OCI-LY3 (cell line): ENCODE results near the gene TMEM121B.

Experiments
- EZH2phosphoT487 ChIP-seq: fragments of 200-600 bp; shearing (Covaris generic); IDR thresholded peaks from 2 replicates; pipeline ENCODE4 v1.6.1; 2018; ENCODE audit warnings: antibody characterized with exemption, mixed run types, low read depth
- TF ChIP-seq, protein P1 (sequence below): fragments of 200-600, 300-600 bp; sonication (generic); IDR thresholded peaks from 2 replicates; pipeline ENCODE4 v1.5.1; 2014; ENCODE audit warnings: antibody characterized with exemption, low read length, low read depth

DNA sequence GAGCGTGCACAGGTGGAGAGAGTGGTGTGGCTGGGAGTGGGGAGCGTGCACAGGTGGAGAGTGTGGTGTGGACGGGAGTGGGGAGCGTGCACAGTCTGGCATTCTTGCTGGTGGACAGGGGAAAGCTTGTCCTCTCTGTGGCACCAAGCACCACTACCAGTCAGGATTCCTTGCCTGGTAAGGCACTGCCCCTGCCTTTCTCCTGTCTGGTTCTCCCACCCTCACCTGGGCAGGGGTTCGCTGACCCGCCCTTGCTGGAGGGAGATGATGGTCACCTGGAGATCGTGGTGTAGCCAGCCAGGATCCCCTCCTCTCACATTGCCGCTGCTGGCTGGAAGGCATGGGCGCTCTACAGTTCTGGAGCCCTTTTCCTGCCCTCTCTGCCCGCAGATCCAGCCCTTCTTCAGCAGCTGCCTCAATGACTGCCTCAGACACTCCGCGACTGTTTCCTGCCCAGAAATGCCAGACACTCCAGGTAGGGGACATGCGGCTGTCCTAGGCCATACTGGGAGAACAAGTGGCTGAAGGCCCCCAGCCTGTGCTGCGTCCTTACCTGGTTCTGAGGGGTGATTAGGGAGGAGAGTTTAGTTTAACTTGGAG lies 16.7 kb downstream of the TMEM121B start:
- TF ChIP-seq, protein P1, sequence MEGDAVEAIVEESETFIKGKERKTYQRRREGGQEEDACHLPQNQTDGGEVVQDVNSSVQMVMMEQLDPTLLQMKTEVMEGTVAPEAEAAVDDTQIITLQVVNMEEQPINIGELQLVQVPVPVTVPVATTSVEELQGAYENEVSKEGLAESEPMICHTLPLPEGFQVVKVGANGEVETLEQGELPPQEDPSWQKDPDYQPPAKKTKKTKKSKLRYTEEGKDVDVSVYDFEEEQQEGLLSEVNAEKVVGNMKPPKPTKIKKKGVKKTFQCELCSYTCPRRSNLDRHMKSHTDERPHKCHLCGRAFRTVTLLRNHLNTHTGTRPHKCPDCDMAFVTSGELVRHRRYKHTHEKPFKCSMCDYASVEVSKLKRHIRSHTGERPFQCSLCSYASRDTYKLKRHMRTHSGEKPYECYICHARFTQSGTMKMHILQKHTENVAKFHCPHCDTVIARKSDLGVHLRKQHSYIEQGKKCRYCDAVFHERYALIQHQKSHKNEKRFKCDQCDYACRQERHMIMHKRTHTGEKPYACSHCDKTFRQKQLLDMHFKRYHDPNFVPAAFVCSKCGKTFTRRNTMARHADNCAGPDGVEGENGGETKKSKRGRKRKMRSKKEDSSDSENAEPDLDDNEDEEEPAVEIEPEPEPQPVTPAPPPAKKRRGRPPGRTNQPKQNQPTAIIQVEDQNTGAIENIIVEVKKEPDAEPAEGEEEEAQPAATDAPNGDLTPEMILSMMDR = no peak
- no peak for TF ChIP-seq EZH2phosphoT487
